OCI-LY3 (cell line): Measurements from ENCODE around the gene MARK3.

Experiments
- CTCF ChIP-seq: fragments of 200-600, 300-600 bp; sonication (generic); IDR thresholded peaks from 2 replicates; pipeline ENCODE4 v1.5.1; 2014; ENCODE audit warnings: antibody characterized with exemption, low read length, low read depth
- EZH2phosphoT487 ChIP-seq: fragments of 200-600 bp; shearing (Covaris generic); IDR thresholded peaks from 2 replicates; pipeline ENCODE4 v1.6.1; 2018; ENCODE audit warnings: antibody characterized with exemption, mixed run types, low read depth

- TF ChIP-seq CTCF = no peak
- no peak for TF ChIP-seq EZH2phosphoT487
Measured at GRCh38 chr14:103374121-103374520, 11.1 kb upstream of the MARK3 start.
